BE2C (cell line): Measurements from ENCODE around the gene PSTPIP1.
A peak's percentile ranks its signal among the peaks of the same experiment; 100 is the strongest.

Source experiments
- DNase-seq: peaks from one replicate; pipeline ENCODE4 v3.0.0-alpha.2; 2020
- H3K27me3 ChIP-seq: fragments of 250-450 bp; sonication (Bioruptor Pico); 2 replicates; pipeline ENCODE4 v1.5.1; 2020; ENCODE audit warnings: mild to moderate bottlenecking
- H3K36me3 ChIP-seq: fragments of 250-450 bp; sonication (Bioruptor Pico); 2 replicates; pipeline ENCODE4 v1.5.1; 2020; ENCODE audit warnings: mild to moderate bottlenecking
- H3K4me1 ChIP-seq: fragments of 250-450 bp; sonication (Bioruptor Pico); 2 replicates; pipeline ENCODE4 v1.5.1; 2020
- H3K4me3 ChIP-seq: 2 replicates; pipeline ENCODE4 v1.5.1; 2011; ENCODE audit warnings: low read depth, low read length
- H3K9me3 ChIP-seq: fragments of 250-450 bp; sonication (Bioruptor Pico); 2 replicates; pipeline ENCODE4 v1.5.1; 2020
- TF ChIP-seq, protein P1 (sequence below): IDR thresholded peaks from 2 replicates; pipeline ENCODE4 v1.5.1; 2012; ENCODE audit warnings: mild to moderate bottlenecking, low read depth, low read length

The PSTPIP1 gene

DNA sequence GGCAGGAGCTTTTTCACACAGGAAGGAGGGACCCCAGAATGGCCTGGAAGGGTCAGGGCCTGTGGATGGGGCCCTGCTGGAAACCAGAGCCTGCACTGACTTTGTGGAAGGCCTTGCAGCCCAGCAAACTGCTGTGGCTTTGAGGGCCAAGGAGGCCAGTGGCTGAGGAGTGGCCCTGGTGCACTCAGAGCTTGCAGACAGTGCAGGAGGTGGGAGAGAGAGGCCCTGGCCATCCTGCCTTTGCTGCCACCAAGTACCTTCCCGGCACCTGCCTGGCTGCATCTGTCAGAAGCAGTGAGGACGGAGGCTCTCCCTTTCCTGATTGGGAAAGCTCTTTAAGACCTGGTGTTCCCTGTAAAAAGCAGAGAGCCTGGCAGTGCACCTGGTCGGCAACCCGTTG is 6.4 kb downstream of the PSTPIP1 start:
- TF ChIP-seq, protein P1, sequence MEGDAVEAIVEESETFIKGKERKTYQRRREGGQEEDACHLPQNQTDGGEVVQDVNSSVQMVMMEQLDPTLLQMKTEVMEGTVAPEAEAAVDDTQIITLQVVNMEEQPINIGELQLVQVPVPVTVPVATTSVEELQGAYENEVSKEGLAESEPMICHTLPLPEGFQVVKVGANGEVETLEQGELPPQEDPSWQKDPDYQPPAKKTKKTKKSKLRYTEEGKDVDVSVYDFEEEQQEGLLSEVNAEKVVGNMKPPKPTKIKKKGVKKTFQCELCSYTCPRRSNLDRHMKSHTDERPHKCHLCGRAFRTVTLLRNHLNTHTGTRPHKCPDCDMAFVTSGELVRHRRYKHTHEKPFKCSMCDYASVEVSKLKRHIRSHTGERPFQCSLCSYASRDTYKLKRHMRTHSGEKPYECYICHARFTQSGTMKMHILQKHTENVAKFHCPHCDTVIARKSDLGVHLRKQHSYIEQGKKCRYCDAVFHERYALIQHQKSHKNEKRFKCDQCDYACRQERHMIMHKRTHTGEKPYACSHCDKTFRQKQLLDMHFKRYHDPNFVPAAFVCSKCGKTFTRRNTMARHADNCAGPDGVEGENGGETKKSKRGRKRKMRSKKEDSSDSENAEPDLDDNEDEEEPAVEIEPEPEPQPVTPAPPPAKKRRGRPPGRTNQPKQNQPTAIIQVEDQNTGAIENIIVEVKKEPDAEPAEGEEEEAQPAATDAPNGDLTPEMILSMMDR = no peak
- H3K4me3 ChIP-seq = no peak overlapping the region
- DNase-seq = no peak
- no peaks in the 10 kb centered on the region for H3K9me3 ChIP-seq
- no peaks in the 10 kb centered on the region for H3K27me3 ChIP-seq
- H3K36me3 ChIP-seq = no peaks in the 10 kb centered on the region
- peaks cover 26% of the 10 kb centered on the region for H3K4me1 ChIP-seq

DNA sequence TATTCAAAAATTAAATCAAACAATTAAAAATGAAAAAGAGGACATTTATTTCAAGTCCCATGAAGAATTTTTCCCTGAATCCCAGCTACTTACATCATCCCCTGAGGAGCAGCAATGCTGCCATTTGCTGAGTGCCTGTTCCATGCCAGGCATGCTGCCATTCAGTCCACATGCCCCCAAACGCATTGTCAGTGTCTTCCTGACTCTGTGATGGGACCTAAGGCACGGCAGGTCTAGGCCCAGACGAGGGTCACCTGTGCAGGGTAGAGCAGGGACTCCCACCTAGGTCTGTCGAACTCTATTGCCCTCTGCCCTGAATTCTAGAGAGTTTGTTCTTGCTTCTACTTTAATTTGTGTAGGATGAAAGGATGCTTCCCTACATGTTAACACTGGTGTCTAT is 7.0 kb downstream of the PSTPIP1 start:
- no peaks in the 10 kb centered on the region for H3K9me3 ChIP-seq
- no peaks in the 10 kb centered on the region for H3K27me3 ChIP-seq
- peaks cover 20% of the 10 kb centered on the region for H3K4me1 ChIP-seq
- no peak for DNase-seq
- TF ChIP-seq, protein P1 = no peak
- no peaks in the 10 kb centered on the region for H3K36me3 ChIP-seq
- no peak overlapping the region for H3K4me3 ChIP-seq

DNA sequence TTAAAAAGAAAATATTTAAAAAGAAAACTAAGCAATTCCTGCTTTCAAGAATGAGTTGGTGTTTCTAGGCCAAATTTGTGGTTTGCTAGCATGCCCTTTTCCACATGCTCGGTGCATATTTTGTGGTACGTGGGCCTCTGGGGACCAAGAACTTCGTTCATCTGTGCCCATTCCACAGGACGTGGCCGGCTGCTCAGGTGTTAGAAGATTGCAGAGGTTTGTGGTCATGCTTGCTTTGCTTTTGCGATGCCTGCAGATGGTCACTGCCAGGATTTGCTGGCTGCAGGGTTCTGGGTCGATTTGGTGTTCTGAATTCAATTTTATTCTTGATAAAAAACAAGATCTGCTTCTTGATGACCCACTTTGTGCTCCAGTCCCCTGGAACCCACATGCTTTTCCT is 7.5 kb downstream of the PSTPIP1 start:
- Histone ChIP-seq H3K4me3 (no peak overlapping the region), H3K4me1 (peaks cover 16% of the 10 kb centered on the region), H3K9me3 (no peaks in the 10 kb centered on the region), H3K27me3 (no peaks in the 10 kb centered on the region), H3K36me3 (no peaks in the 10 kb centered on the region)
- no peak for DNase-seq
- TF ChIP-seq, protein P1 = no peak

DNA sequence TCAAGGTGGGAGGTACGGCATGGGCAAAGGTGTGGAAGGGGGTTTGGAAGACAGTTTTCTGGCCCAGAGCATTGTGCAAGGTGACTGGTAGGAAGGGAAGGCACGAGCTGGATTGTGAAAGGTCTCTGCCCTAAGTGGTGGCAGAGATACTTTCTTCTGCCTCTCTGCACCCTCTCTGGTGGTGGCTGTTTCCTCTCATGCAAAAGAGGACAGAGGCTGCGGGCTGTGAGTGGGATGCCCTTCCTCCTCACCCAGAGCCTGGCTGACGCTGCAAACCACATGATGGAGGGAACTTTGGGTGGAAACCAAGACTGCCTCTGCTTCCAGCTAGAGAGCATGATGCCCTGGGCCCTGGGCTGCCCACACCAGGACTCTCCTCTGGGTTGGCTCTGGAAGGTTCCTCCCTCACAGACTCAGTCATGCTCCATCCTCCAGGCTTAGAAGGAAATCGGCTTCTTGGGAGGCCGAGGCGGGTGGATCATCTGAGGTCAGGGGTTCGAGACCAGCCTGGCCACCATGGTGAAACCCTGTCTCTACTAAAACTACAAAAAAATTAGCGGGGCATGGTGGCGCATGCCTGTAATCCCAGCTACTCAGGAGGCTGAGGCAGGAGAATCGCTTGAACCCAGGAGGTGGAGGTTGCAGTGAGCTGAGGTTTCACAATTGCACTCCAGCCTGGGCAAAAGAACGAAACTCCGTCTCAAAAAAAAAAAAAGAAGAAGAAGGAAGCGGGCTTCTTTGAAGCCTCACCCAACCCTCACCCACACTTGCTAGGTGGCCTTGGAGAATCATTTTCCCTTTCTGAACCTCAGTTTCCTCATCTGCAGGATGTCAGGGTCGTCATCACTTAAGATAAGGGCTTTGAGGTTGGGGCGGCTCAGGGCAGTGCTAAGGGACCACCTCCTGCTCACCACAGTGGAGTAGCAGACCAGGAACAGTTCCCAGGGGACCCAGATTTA is 8.3 kb downstream of the PSTPIP1 start:
- H3K4me1 ChIP-seq = peaks cover 8% of the 10 kb centered on the region
- H3K9me3 ChIP-seq = no peaks in the 10 kb centered on the region
- no peaks in the 10 kb centered on the region for H3K27me3 ChIP-seq
- no peaks in the 10 kb centered on the region for H3K36me3 ChIP-seq
- TF ChIP-seq, protein P1 = no peak
- peak; percentile 2 for DNase-seq
- H3K4me3 ChIP-seq = no peak overlapping the region

DNA sequence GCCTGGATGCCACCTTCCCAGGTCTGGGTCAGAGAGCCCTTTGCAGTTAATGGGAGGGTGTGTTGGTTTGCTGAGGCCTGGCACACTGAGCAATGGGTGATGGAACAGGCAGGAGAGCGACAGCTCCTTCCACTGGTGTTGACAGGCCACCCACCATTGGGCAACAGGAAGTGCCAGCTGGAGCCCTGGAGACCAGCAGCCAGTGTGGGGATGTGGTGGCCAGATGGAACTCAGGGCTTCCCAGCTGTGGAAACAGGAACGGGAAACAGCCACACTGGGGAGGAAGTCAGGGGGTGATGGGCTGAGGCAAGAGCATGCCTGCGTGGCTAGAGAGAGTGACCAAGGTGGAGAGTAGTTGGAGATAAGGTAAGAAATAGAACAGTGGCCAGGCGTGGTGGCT is 9.3 kb downstream of the PSTPIP1 start:
- no peaks in the 10 kb centered on the region for H3K4me1 ChIP-seq
- no peak overlapping the region for H3K4me3 ChIP-seq
- TF ChIP-seq, protein P1 = no peak
- no peaks in the 10 kb centered on the region for H3K36me3 ChIP-seq
- H3K27me3 ChIP-seq = no peaks in the 10 kb centered on the region
- no peak for DNase-seq
- no peaks in the 10 kb centered on the region for H3K9me3 ChIP-seq

DNA sequence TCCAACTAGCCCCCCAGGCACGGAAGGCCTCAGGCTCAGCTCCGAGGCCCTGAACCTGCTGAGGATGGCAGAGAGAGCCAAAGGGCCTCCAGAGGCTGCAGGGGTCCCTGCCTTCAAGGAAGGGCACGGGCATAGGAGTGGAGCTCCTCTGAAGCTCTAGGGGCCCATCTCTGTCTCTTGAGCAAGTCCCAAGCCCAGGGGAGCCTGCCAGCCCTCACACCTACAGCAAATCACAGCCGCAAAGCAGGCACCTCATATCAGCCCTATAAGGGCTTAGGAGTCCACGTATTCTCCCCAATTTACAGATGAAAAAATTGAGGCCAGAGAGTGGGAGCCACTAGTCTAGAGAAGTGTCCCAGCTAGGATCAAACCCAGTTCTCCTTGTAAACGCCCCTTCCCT is 14.2 kb downstream of the PSTPIP1 start:
- Histone ChIP-seq H3K36me3 (no peaks in the 10 kb centered on the region), H3K4me3 (no peak overlapping the region), H3K27me3 (no peaks in the 10 kb centered on the region), H3K9me3 (no peaks in the 10 kb centered on the region), H3K4me1 (no peaks in the 10 kb centered on the region)
- DNase-seq = no peak
- TF ChIP-seq, protein P1 = no peak
